Right atrium auricular region (tissue), 2 donors: ENCODE results near the gene UNC13A. TPM values are rescaled to one million over a fixed set of nuclear protein-coding genes. Genes with fewer than 3 reads are reported as not detected.

Source experiments
- DNase-seq: peaks from one replicate; pipeline ENCODE4 v3.0.0-alpha.2; 2019; ENCODE audit warnings: low spot score
- H3K27ac ChIP-seq, 2 donors: fragments of 200-600 bp; sonication (generic); 1 replicate in 1 of 2; 2 replicates in 1 of 2; pipeline ENCODE4 v1.5.1; 2016 to 2019
- H3K27me3 ChIP-seq, 2 donors: fragments of 200-600 bp; sonication (generic); one replicate each; pipeline versions ENCODE4 v1.5.1 to v1.6.0; 2017 to 2019
- H3K36me3 ChIP-seq: fragments of 200-600 bp; sonication (generic); one replicate; pipeline ENCODE4 v1.5.1; 2016
- H3K4me1 ChIP-seq, 2 donors: fragments of 200-600 bp; sonication (generic); one replicate each; pipeline versions ENCODE4 v1.5.1 to v1.6.0; 2017 to 2019
- H3K4me3 ChIP-seq, 2 donors: fragments of 200-600 bp; sonication (generic); 1 replicate in 1 of 2; 2 replicates in 1 of 2; pipeline ENCODE4 v1.5.1; 2017 to 2019; ENCODE audit warnings: mild to moderate bottlenecking in 1 of 2, moderate library complexity in 1 of 2
- H3K9me3 ChIP-seq, 2 donors: fragments of 200-600 bp; sonication (generic); one replicate each; pipeline ENCODE4 v1.5.1; 2019
- CTCF ChIP-seq, 2 donors: fragments of 200-600 bp; sonication (generic); IDR thresholded peaks; one replicate each; pipeline ENCODE4 v1.5.1; 2019; ENCODE audit warnings: antibody characterized with exemption in 2 of 2
- total RNA-seq, 2 donors: library from RNA; depleted of rRNA; stranded (reverse); fragments of >200 nt; gene quantifications; one replicate each; pipeline ENCODE4 v1.1.0, GENCODE V29; 2016

The UNC13A gene
- total RNA-seq, 2 donors from 2014 or later = 0.08 TPM; not detected in 1

DNA sequence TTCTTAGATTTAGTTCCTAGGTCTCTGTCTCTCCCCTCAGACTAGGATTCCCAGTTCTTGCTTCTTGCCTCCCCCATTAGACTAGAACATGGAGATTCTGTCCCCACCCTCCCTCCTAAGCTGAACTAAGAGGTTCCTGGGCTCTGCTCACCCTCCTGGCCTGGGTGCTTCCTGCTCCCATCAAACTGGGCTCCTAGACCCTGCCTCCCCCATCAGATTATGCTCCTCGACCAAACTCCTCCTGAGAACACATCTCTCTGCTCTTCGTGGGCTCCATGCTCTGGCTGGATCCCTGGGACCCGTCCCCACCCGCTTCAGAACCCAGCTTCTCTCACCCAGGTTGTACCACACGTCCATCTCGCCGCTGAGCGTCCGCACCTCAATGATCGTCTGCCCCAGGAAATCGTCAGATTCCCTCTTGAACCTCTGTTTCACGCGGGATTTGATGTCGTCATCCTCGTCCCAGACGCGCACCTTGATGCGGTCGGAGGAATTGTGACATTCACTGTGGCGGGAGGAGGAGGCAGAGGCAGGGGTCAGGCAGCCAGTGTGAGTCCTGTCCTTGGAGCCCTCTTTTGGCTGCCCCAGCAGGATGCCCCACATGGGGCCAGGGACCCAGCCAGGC lies 42.7 kb downstream of the UNC13A start:
- TF ChIP-seq CTCF (IDR thresholded peaks at IDR 0.05) = no peak
- Histone ChIP-seq H3K9me3 (no peaks in the 10 kb centered on the region), H3K27ac (no peak overlapping the region), H3K4me1 (no peaks in the 10 kb centered on the region), H3K4me3 (no peak overlapping the region), H3K36me3 (no peaks in the 10 kb centered on the region), H3K27me3 (no peaks in the 10 kb centered on the region)
- no peak for DNase-seq

DNA sequence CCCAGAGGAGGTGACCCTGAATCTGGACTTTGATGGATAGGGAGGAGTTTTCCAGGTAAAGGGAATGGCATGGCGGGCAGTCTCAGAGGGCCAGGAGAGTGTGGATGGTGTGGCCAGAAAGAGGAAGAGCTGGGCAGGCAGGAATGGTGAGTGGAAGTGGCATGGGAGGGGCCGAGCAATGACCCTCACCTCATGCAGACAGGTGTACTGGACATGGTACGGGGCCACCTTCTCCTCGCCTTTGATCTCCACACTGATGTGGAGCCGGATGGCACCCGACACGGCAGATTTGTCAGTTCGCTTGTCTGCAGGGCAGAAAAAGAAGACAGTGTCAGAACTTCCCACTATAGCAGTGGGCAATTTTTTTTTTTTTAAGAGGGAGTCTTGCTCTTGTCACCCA lies 45.5 kb downstream of the UNC13A start:
- H3K4me1 ChIP-seq = no peaks in the 10 kb centered on the region
- no peaks in the 10 kb centered on the region for H3K9me3 ChIP-seq
- no peaks in the 10 kb centered on the region for H3K36me3 ChIP-seq
- H3K4me3 ChIP-seq = no peak overlapping the region
- no peaks in the 10 kb centered on the region for H3K27me3 ChIP-seq
- no peak for TF ChIP-seq CTCF (IDR thresholded peaks at IDR 0.05)
- no peak overlapping the region for H3K27ac ChIP-seq
- DNase-seq = no peak

GRCh38 chr19:17641846-17642245 lies 46.3 kb downstream of the UNC13A start:
- H3K9me3 ChIP-seq = no peaks in the 10 kb centered on the region
- DNase-seq = no peak
- H3K36me3 ChIP-seq = no peaks in the 10 kb centered on the region
- H3K4me3 ChIP-seq = no peak overlapping the region
- no peaks in the 10 kb centered on the region for H3K27me3 ChIP-seq
- H3K27ac ChIP-seq = no peak overlapping the region
- H3K4me1 ChIP-seq = no peaks in the 10 kb centered on the region
- no peak for TF ChIP-seq CTCF (IDR thresholded peaks at IDR 0.05)

- H3K27me3 ChIP-seq = no peaks in the 10 kb centered on the region
- no peak overlapping the region for H3K4me3 ChIP-seq
- no peak for TF ChIP-seq CTCF (IDR thresholded peaks at IDR 0.05)
- H3K27ac ChIP-seq = no peak overlapping the region
- H3K9me3 ChIP-seq = no peaks in the 10 kb centered on the region
- no peak for DNase-seq
- H3K4me1 ChIP-seq = no peaks in the 10 kb centered on the region
- no peaks in the 10 kb centered on the region for H3K36me3 ChIP-seq
These were observed 47.0 kb downstream of the UNC13A start for GRCh38 chr19:17641181-17641580.

DNA sequence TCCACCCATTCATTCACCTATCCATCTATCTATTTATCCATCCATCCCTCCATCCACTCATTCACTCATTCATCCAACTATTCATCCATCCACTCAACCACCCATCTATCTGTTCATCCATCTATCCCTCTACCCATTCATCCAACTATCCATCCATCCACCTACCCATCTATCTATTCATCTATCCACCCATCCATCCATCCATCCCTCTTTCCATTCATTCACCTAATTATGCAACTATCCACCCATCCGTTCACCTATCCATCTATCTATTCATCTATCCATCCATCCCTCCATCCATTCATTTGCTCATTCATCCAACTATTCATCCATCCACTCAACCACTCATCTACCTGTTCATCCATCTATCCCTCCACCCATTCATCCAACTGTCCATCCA lies 54.5 kb downstream of the UNC13A start:
- Histone ChIP-seq H3K36me3 (no peaks in the 10 kb centered on the region), H3K27ac (no peak overlapping the region), H3K4me1 (no peaks in the 10 kb centered on the region), H3K27me3 (no peaks in the 10 kb centered on the region), H3K4me3 (no peak overlapping the region), H3K9me3 (no peaks in the 10 kb centered on the region)
- TF ChIP-seq CTCF (IDR thresholded peaks at IDR 0.05) = no peak
- no peak for DNase-seq

DNA sequence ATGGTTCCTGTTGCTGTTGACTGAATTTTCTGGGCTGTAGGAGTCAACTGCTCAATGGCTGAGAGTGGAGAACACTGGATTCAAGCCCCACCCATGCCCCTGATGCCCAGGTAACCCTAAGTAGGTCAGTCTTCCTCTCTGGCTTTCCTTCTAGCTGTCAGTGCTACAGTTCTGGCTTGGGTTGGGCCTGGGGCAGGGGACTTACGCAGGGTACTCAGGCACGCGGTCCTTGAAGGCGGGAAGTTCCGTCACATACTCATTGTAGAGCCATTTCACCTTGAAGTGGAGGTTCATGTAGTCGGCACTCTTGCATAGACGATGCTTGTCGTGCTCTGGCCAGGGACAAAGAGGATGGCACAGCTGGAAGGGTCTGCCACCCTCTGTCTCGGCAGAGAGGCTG lies 55.6 kb downstream of the UNC13A start:
- no peaks in the 10 kb centered on the region for H3K9me3 ChIP-seq
- H3K4me1 ChIP-seq = no peaks in the 10 kb centered on the region
- no peak for DNase-seq
- H3K4me3 ChIP-seq = no peak overlapping the region
- no peak overlapping the region for H3K27ac ChIP-seq
- H3K27me3 ChIP-seq = no peaks in the 10 kb centered on the region
- no peak for TF ChIP-seq CTCF (IDR thresholded peaks at IDR 0.05)
- no peaks in the 10 kb centered on the region for H3K36me3 ChIP-seq
